A673 (cell line): ENCODE data around the gene IL21R. TPM values are rescaled to one million over a fixed set of nuclear protein-coding genes. Genes with fewer than 3 reads are reported as not detected.

ENCODE experiments used
- BruUV-seq: library from RNA; stranded (reverse); fragments of 400-500 nt; replicated peaks from 2 replicates; lab custom pipeline; 2021; lab: Mats Ljungman, UMichigan
- CTCF ChIA-PET: fragments of 300-600 bp; sonication (Branson Sonifier 250); formaldehyde crosslinking; loops from one replicate; lab custom pipeline; 2022; ENCODE audit warnings: antibody characterized with exemption; lab: Charles Lee
- POLR2A ChIA-PET: fragments of 300-600 bp; sonication (Branson Sonifier 250); formaldehyde crosslinking; loops from one replicate; lab custom pipeline; 2022; ENCODE audit warnings: antibody characterized with exemption; ENCODE audit not compliant: low non-redundant PET; lab: Charles Lee
- DNase-seq: peaks from one replicate; pipeline ENCODE4 v3.0.0-alpha.2; 2015; ENCODE audit warnings: low spot score
- H3K27ac ChIP-seq: fragments of 200-600 bp; sonication (generic); 2 replicates; pipeline ENCODE4 v1.5.1; 2016; ENCODE audit warnings: mixed run types, low read depth, mild to moderate bottlenecking, mixed read lengths, antibody characterized with exemption, low read length; ENCODE audit not compliant: poor library complexity, severe bottlenecking
- H3K27me3 ChIP-seq: fragments of 200-600 bp; sonication (generic); replicated peaks from 2 replicates; pipeline ENCODE4 v1.6.1; 2017; ENCODE audit warnings: mixed run types, low read depth, mild to moderate bottlenecking, mixed read lengths, antibody characterized with exemption, low read length; ENCODE audit not compliant: insufficient read depth, poor library complexity
- H3K36me3 ChIP-seq: fragments of 200-600 bp; sonication (generic); 2 replicates; pipeline ENCODE4 v1.6.1; 2016; ENCODE audit warnings: mixed run types, mild to moderate bottlenecking, mixed read lengths, antibody characterized with exemption, low read length; ENCODE audit not compliant: insufficient read depth, poor library complexity, severe bottlenecking
- H3K4me1 ChIP-seq: fragments of 200-600 bp; sonication (generic); 2 replicates; pipeline ENCODE4 v1.6.1; 2017; ENCODE audit warnings: mixed run types, mild to moderate bottlenecking, mixed read lengths, antibody characterized with exemption, low read length; ENCODE audit not compliant: insufficient read depth, poor library complexity, severe bottlenecking
- H3K4me3 ChIP-seq: fragments of 200-600 bp; sonication (generic); 2 replicates; pipeline ENCODE4 v1.5.1; 2016; ENCODE audit warnings: low read depth, mixed run types, mild to moderate bottlenecking, mixed read lengths, low read length; ENCODE audit not compliant: poor library complexity, severe bottlenecking
- H3K9me3 ChIP-seq: fragments of 200-600 bp; sonication (generic); 2 replicates; pipeline ENCODE4 v1.6.1; 2016; ENCODE audit warnings: mixed run types, low read depth, mild to moderate bottlenecking, mixed read lengths, antibody characterized with exemption, low read length; ENCODE audit not compliant: poor library complexity, severe bottlenecking
- EZH2 ChIP-seq: fragments of 200-600 bp; sonication (generic); IDR thresholded peaks from 2 replicates; pipeline ENCODE4 v1.6.1; 2017; ENCODE audit warnings: borderline replicate concordance, low read depth, mild to moderate bottlenecking, mixed read lengths, antibody characterized with exemption, low read length; ENCODE audit not compliant: poor library complexity, severe bottlenecking
- intact Hi-C: fragments of 100-400 bp; cut with micrococcal nuclease; formaldehyde crosslinking; loops from one replicate; pipeline ENCODE4 v1.10.0; 2022; ENCODE audit not compliant: unreplicated experiment
- total RNA-seq: library from RNA; stranded (reverse); gene quantifications from 2 replicates; pipeline ENCODE4 v1.2.3, GENCODE V29; 2021
- TF ChIP-seq, protein P1 (sequence below): fragments of 300-800, 200-600 bp; sonication (generic); conservative IDR thresholded peaks from 2 replicates; pipeline ENCODE4 v1.5.1; 2017; ENCODE audit warnings: low read depth, mild to moderate bottlenecking, antibody characterized with exemption, low read length, moderate library complexity, mixed read lengths

IL21R gene
- total RNA-seq, 1 experiment from 2014 or later: 0.19 TPM

DNA sequence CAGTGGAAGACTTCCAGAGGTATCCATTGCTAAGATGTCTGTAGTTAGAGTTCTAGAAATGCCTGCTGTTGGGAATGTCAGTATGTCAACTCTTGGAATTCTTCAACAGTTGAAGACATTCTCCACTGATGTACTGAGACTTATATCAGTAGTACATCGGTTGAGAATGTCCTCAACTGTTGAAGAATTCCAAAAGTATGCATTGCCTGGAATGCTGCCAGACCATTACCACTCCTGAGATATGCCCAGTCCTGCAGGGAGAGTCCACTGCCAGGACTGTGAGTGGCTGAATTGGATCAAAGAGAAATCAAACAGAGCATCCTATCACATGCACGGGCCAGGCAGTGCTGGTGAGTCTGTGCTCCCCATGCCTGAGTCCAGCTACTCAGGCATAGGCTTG is 42.0 kb downstream of the IL21R start:
- no TSS peak for BruUV-seq
- intact Hi-C loops: no loop called here
- CTCF ChIA-PET: no interaction called here

DNA sequence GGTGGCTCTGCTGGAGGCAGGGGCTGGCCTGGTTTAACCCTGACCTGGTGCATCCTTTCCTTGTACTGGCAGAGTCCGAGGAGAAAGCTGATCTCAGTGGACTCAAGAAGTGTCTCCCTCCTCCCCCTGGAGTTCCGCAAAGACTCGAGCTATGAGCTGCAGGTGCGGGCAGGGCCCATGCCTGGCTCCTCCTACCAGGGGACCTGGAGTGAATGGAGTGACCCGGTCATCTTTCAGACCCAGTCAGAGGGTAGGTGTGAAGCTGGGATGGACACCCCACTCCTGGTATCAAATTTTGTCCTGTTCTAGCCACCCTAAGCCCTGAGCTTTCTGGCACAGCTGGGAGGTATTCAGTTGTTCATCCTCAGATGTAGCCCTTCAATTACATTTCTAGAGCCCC is 42.5 kb downstream of the IL21R start:
- CTCF ChIA-PET: no interaction called here
- TF ChIP-seq, protein P1, sequence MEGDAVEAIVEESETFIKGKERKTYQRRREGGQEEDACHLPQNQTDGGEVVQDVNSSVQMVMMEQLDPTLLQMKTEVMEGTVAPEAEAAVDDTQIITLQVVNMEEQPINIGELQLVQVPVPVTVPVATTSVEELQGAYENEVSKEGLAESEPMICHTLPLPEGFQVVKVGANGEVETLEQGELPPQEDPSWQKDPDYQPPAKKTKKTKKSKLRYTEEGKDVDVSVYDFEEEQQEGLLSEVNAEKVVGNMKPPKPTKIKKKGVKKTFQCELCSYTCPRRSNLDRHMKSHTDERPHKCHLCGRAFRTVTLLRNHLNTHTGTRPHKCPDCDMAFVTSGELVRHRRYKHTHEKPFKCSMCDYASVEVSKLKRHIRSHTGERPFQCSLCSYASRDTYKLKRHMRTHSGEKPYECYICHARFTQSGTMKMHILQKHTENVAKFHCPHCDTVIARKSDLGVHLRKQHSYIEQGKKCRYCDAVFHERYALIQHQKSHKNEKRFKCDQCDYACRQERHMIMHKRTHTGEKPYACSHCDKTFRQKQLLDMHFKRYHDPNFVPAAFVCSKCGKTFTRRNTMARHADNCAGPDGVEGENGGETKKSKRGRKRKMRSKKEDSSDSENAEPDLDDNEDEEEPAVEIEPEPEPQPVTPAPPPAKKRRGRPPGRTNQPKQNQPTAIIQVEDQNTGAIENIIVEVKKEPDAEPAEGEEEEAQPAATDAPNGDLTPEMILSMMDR: no peak
- TF ChIP-seq EZH2: no peak
- Histone ChIP-seq H3K27ac (no peak overlapping the region), H3K36me3 (no peaks in the 10 kb centered on the region), H3K9me3 (peaks cover 12% of the 10 kb centered on the region), H3K4me3 (no peak overlapping the region), H3K4me1 (no peaks in the 10 kb centered on the region), H3K27me3 (no peaks in the 10 kb centered on the region)
- no TSS peak for BruUV-seq
- POLR2A ChIA-PET: no interaction called here
- intact Hi-C loops: no loop called here
- DNase-seq: no peak

More for the DNA sequence above, 42.0 kb downstream of the IL21R start:
- Histone ChIP-seq H3K9me3 (peaks cover 12% of the 10 kb centered on the region), H3K4me1 (no peaks in the 10 kb centered on the region), H3K36me3 (no peaks in the 10 kb centered on the region), H3K4me3 (no peak overlapping the region), H3K27me3 (no peaks in the 10 kb centered on the region), H3K27ac (no peak overlapping the region)
- no peak for DNase-seq
- POLR2A ChIA-PET: no interaction called here
- TF ChIP-seq, protein P1: no peak
- no peak for TF ChIP-seq EZH2

DNA sequence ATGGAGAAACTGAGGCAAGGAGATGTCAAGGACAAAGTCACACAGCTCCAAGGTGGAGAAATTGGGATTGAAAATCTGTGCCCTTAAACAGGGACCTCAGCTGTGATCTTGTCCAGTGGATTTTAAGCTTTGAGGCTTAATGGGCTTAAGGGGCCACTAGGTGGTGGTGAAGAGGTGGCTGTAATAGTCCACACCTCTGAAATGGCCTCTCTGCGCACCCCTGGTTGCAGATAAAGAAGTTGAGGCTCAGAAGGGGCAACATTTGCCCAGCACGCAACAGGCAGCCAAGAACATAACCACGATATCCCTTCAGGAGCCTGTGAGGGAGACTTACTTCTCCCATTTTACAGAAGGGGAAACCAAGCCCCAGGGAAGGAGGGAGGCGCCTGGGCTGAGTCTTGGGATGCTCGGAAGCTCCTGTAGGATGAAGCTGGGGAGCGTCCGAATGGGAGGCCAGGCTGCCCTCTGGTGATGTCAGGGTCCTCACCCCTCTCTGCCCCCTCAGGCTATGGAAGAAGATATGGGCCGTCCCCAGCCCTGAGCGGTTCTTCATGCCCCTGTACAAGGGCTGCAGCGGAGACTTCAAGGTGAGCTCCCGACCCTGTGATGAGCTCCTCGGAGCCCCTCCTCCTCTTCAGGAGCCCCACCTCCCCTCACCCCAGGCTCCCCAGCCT is 43.7 kb downstream of the IL21R start:
- Histone ChIP-seq H3K4me3 (no peak overlapping the region), H3K27me3 (no peaks in the 10 kb centered on the region), H3K4me1 (no peaks in the 10 kb centered on the region), H3K27ac (no peak overlapping the region), H3K9me3 (peaks cover 12% of the 10 kb centered on the region), H3K36me3 (no peaks in the 10 kb centered on the region)
- intact Hi-C loops: no loop called here
- POLR2A ChIA-PET: interaction anchor here (0.7 kb wide), 1 partner anchor 18 kb away, joined by 7 read pairs; no protein-coding TSS in a partner anchor
- no peak for TF ChIP-seq EZH2
- CTCF ChIA-PET: interaction anchor here (0.5 kb wide), 1 partner anchor 297 kb away, joined by 3 read pairs; no protein-coding TSS in a partner anchor
- no peak for DNase-seq
- BruUV-seq: no TSS peak

DNA sequence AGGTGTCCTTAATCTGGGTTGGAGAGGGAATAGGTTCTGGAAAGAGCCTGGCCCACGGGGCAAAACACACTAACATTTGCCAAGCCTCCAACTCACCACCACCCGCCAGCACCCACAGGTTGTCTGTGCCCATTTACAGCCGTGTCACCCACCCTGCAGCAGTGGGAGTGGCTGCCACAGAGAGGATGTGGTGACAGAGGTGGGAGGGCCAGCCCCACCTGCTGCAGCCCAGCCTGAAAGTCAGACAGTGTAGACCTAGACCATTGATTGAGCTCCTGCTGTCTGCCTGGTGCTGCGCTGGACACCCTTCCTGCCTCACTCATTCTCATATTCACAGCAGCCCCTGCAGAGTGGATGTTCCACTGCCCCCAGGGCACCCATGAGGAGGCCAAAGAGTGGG is 44.7 kb downstream of the IL21R start:
- no TSS peak for BruUV-seq
- intact Hi-C loops: no loop called here
- Histone ChIP-seq H3K36me3 (no peaks in the 10 kb centered on the region), H3K9me3 (peaks cover 12% of the 10 kb centered on the region), H3K4me3 (no peak overlapping the region), H3K27ac (no peak overlapping the region), H3K4me1 (no peaks in the 10 kb centered on the region), H3K27me3 (no peaks in the 10 kb centered on the region)
- ChIA-PET POLR2A (interaction anchor here (1.0 kb wide), 1 partner anchor 243 kb away, joined by 3 read pairs; no protein-coding TSS in a partner anchor), CTCF (no interaction called here)
- DNase-seq: no peak
- no peak for TF ChIP-seq EZH2
- TF ChIP-seq, protein P1: no peak
